IMR-90 (cell line): ENCODE data around the gene SATB2. TPM values are rescaled to one million over a fixed set of nuclear protein-coding genes. Genes with fewer than 3 reads are reported as not detected.

Experiments
- ATAC-seq: fragments of 200-7000 bp; cut with Tn5 transposase; 2 replicates; pipeline ENCODE4 v1.9.1; 2020; ENCODE audit warnings: low read depth, mild to moderate bottlenecking, moderate library complexity
- BruUV-seq: library from RNA; stranded (reverse); fragments of 400-500 nt; replicated peaks from 2 replicates; lab custom pipeline; 2021; lab: Mats Ljungman, UMichigan
- CTCF ChIA-PET: fragments of 300-600 bp; formaldehyde crosslinking; extraction: SDS; loops from one replicate; lab custom pipeline; 2021; ENCODE audit warnings: antibody characterized with exemption; lab: Yijun Ruan, JAX
- POLR2A ChIA-PET: fragments of 300-600 bp; sonication (Branson Sonifier 250); formaldehyde crosslinking; loops from one replicate; lab custom pipeline; 2022; ENCODE audit warnings: antibody characterized with exemption; ENCODE audit not compliant: unreplicated experiment; lab: Charles Lee
- DNase-seq: peaks from one replicate; pipeline ENCODE4 v3.0.0; 2013
- H2AFZ ChIP-seq: replicated peaks from 2 replicates; pipeline ENCODE3; 2013; ENCODE audit warnings: low read length, mild to moderate bottlenecking; ENCODE audit not compliant: poor library complexity
- H2AK5ac ChIP-seq: 2 replicates; pipeline ENCODE4 v1.6.1; 2013; ENCODE audit warnings: low read depth, low read length, inconsistent platforms
- H2AK9ac ChIP-seq: replicated peaks from 2 replicates; pipeline ENCODE3; 2013; ENCODE audit warnings: mild to moderate bottlenecking, low read depth, low read length, moderate library complexity; ENCODE audit not compliant: poor library complexity
- H2BK120ac ChIP-seq: 2 replicates; pipeline ENCODE4 v1.6.1; 2013; ENCODE audit warnings: low read depth, low read length, inconsistent platforms
- H2BK15ac ChIP-seq: 3 replicates; pipeline ENCODE4 v1.6.1; 2013; ENCODE audit warnings: low read depth, low read length, inconsistent platforms
- H2BK20ac ChIP-seq: 2 replicates; pipeline ENCODE4 v1.6.1; 2013; ENCODE audit warnings: low read depth, mild to moderate bottlenecking, inconsistent platforms, low read length, moderate library complexity
- H2BK5ac ChIP-seq: 2 replicates; pipeline ENCODE4 v1.6.1; 2013; ENCODE audit warnings: mild to moderate bottlenecking, low read depth, low read length, inconsistent platforms; ENCODE audit not compliant: poor library complexity, severe bottlenecking
- H3K14ac ChIP-seq: replicated peaks from 2 replicates; pipeline ENCODE4 v1.6.1; 2013; ENCODE audit warnings: low read depth, low read length, inconsistent platforms
- H3K18ac ChIP-seq: 2 replicates; pipeline ENCODE4 v1.6.1; 2013; ENCODE audit warnings: low read depth, low read length, control low read depth
- H3K23ac ChIP-seq: 2 replicates; pipeline ENCODE4 v1.6.1; 2013; ENCODE audit warnings: low read depth, low read length, inconsistent platforms
- H3K27ac ChIP-seq: 2 replicates; pipeline ENCODE4 v1.5.1; 2013; ENCODE audit warnings: mild to moderate bottlenecking, control low read depth, low read length; ENCODE audit not compliant: insufficient read depth
- H3K27me3 ChIP-seq: 2 replicates; pipeline ENCODE4 v1.6.1; 2013; ENCODE audit warnings: low read length; ENCODE audit not compliant: control insufficient read depth, insufficient read depth
- H3K36me3 ChIP-seq: 2 replicates; pipeline ENCODE4 v1.6.1; 2013; ENCODE audit warnings: low read length, mixed read lengths; ENCODE audit not compliant: control insufficient read depth, insufficient read depth
- H3K4ac ChIP-seq: 2 replicates; pipeline ENCODE4 v1.6.1; 2013; ENCODE audit warnings: low read depth, low read length, inconsistent platforms
- H3K4me1 ChIP-seq: 2 replicates; pipeline ENCODE4 v1.6.1; 2013; ENCODE audit warnings: low read length, mixed read lengths; ENCODE audit not compliant: control insufficient read depth, insufficient read depth
- H3K4me2 ChIP-seq: 2 replicates; pipeline ENCODE4 v1.6.1; 2013; ENCODE audit warnings: low read depth, mild to moderate bottlenecking, control low read depth, low read length, moderate library complexity
- H3K4me3 ChIP-seq: 2 replicates; pipeline ENCODE4 v1.5.1; 2013; ENCODE audit warnings: low read depth, mild to moderate bottlenecking, control low read depth, low read length, moderate library complexity; ENCODE audit not compliant: insufficient read depth
- H3K56ac ChIP-seq: 2 replicates; pipeline ENCODE4 v1.6.1; 2013; ENCODE audit warnings: low read length, inconsistent platforms; ENCODE audit not compliant: insufficient read depth; ENCODE audit errors: extremely low read depth
- H3K79me1 ChIP-seq, 2 experiments: 2 replicates each; pipeline ENCODE4 v1.6.1; 2013; ENCODE audit warnings: low read length in 2 of 2, inconsistent platforms in 1 of 2, low read depth in 1 of 2
- H3K9ac ChIP-seq: 2 replicates; pipeline ENCODE4 v1.6.1; 2013; ENCODE audit warnings: low read depth, low read length, control low read depth
- H3K9me1 ChIP-seq: 2 replicates; pipeline ENCODE4 v1.6.1; 2013; ENCODE audit warnings: low read length, inconsistent platforms; ENCODE audit not compliant: insufficient read depth
- H3K9me3 ChIP-seq: 2 replicates; pipeline ENCODE4 v1.6.1; 2013; ENCODE audit warnings: low read length; ENCODE audit not compliant: control insufficient read depth, insufficient read depth
- H4K20me1 ChIP-seq: 2 replicates; pipeline ENCODE4 v1.6.1; 2013; ENCODE audit warnings: low read length, inconsistent platforms; ENCODE audit not compliant: insufficient read depth
- H4K5ac ChIP-seq: 2 replicates; pipeline ENCODE4 v1.6.1; 2013; ENCODE audit warnings: mild to moderate bottlenecking, low read depth, low read length, control low read depth
- H4K8ac ChIP-seq, 2 experiments: 2 replicates each; pipeline ENCODE4 v1.6.1; 2013; ENCODE audit warnings: low read depth in 2 of 2, low read length in 2 of 2, control low read depth in 1 of 2, inconsistent platforms in 1 of 2
- H4K91ac ChIP-seq: 2 replicates; pipeline ENCODE4 v1.6.1; 2013; ENCODE audit warnings: low read depth, low read length, inconsistent platforms; ENCODE audit not compliant: insufficient read depth
- BHLHE40 ChIP-seq: fragments of 150-350 bp; IDR thresholded peaks from 2 replicates; pipeline ENCODE4 v1.6.1; 2016; ENCODE audit warnings: mild to moderate bottlenecking, low read depth, low read length
- CHD1 ChIP-seq: IDR thresholded peaks from 2 replicates; pipeline ENCODE4 v1.6.1; 2012; ENCODE audit warnings: low read depth, low read length, improper control_type of control experiment
- CTCF ChIP-seq: conservative IDR thresholded peaks from 2 replicates; pipeline ENCODE4 v1.5.1; 2012; ENCODE audit warnings: mild to moderate bottlenecking, low read depth, low read length, improper control_type of control experiment
- ELK1 ChIP-seq: fragments of 150-350 bp; IDR thresholded peaks from 2 replicates; pipeline ENCODE4 v1.6.1; 2016; ENCODE audit warnings: low read depth, mild to moderate bottlenecking, low read length, moderate library complexity, borderline replicate concordance
- MAFK ChIP-seq: IDR thresholded peaks from 2 replicates; pipeline ENCODE4 v1.6.1; 2012; ENCODE audit warnings: low read depth, low read length, improper control_type of control experiment
- MAZ ChIP-seq: IDR thresholded peaks from 2 replicates; pipeline ENCODE4 v1.6.1; 2012; ENCODE audit warnings: low read depth, mild to moderate bottlenecking, low read length, improper control_type of control experiment, moderate library complexity, borderline replicate concordance
- MXI1 ChIP-seq: IDR thresholded peaks from 2 replicates; pipeline ENCODE4 v1.6.1; 2012; ENCODE audit warnings: low read depth, mild to moderate bottlenecking, low read length, moderate library complexity, borderline replicate concordance
- NFE2L2 ChIP-seq: fragments of 150-350 bp; IDR thresholded peaks from 2 replicates; pipeline ENCODE4 v1.6.1; 2016; ENCODE audit warnings: low read depth, mild to moderate bottlenecking, low read length
- POLR2A ChIP-seq: IDR thresholded peaks from 2 replicates; pipeline ENCODE4 v1.6.1; 2012; ENCODE audit warnings: mild to moderate bottlenecking, low read depth, low read length
- RAD21 ChIP-seq: IDR thresholded peaks from 2 replicates; pipeline ENCODE4 v1.6.1; 2012; ENCODE audit warnings: low read length, improper control_type of control experiment
- RCOR1 ChIP-seq: IDR thresholded peaks from 2 replicates; pipeline ENCODE4 v1.6.1; 2012; ENCODE audit warnings: mild to moderate bottlenecking, low read length, improper control_type of control experiment; ENCODE audit not compliant: insufficient replicate concordance
- RFX5 ChIP-seq: IDR thresholded peaks from 2 replicates; pipeline ENCODE4 v1.8.0; 2012; ENCODE audit warnings: low read depth, mild to moderate bottlenecking, low read length, moderate library complexity
- SMC3 ChIP-seq: fragments of 150-350 bp; IDR thresholded peaks from 2 replicates; pipeline ENCODE4 v1.6.1; 2016; ENCODE audit warnings: low read depth, mild to moderate bottlenecking, antibody characterized with exemption, low read length, moderate library complexity
- USF2 ChIP-seq: fragments of 150-350 bp; IDR thresholded peaks from 2 replicates; pipeline ENCODE4 v1.6.1; 2017; ENCODE audit warnings: mild to moderate bottlenecking, antibody characterized with exemption, low read length, low read depth
- WGBS, 2 experiments: methylation state at CpG; one replicate each; pipeline versions ENCODE4 v1.1.5 to v1.1.7; 2013; ENCODE audit warnings: missing lambda C conversion rate in 2 of 2; ENCODE audit not compliant: insufficient read length in 1 of 2; ENCODE audit errors: extremely low coverage in 2 of 2; 5-methylcytosine and 5-hydroxymethylcytosine counted together
- dilution Hi-C: fragments of 300-500 bp; cut with HindIII; formaldehyde crosslinking; loops from one replicate; pipeline ENCODE4 v1.14.3; 2018; ENCODE audit warnings: low sequenced_read_pairs; ENCODE audit not compliant: unreplicated experiment
- in situ Hi-C: fragments of 300-500 bp; cut with MboI; formaldehyde crosslinking; loops from 3 replicates; pipeline ENCODE4 v1.14.3; 2019; ENCODE audit warnings: low sequenced_read_pairs, inconsistent platforms, mixed read lengths
- intact Hi-C: fragments of 100-400 bp; cut with micrococcal nuclease; formaldehyde crosslinking; loops from 2 replicates; pipeline ENCODE4 v1.10.0; 2022
- polyA plus RNA-seq, 3 experiments: library from polyadenylated mRNA; depleted of rRNA; stranded (reverse); fragments of >200 nt; gene quantifications; 2 replicates each; pipeline ENCODE4 v1.2.3, GENCODE V29; 2012; ENCODE audit warnings: low replicate concordance in 1 of 3
- total RNA-seq: library from RNA; depleted of rRNA; stranded (reverse); fragments of >200 nt; gene quantifications from 2 replicates; pipeline ENCODE4 v1.2.3, GENCODE V29; 2012

The SATB2 gene
- total and polyA plus RNA-seq, 2 of the 4 experiments (the other 2 are of a cell fraction), result 6.2 to 8.4 TPM

- Histone ChIP-seq H3K4ac (no peak overlapping the region), H2BK5ac (no peak overlapping the region), H2AK9ac (no peak overlapping the region), H3K4me1 (no peaks in the 10 kb centered on the region), H2BK15ac (no peak overlapping the region), H3K9me3 (no peaks in the 10 kb centered on the region), H3K9me1 (0 out of 2 replicates have a peak, but pooled peaks cover 2% of the 10 kb centered on the region), H2BK20ac (no peak overlapping the region), H4K5ac (no peak overlapping the region), H3K4me3 (no peak overlapping the region), H2AFZ (no peak overlapping the region), H3K27me3 (no peaks in the 10 kb centered on the region), H3K23ac (no peak overlapping the region), H3K18ac (no peak overlapping the region), H3K4me2 (no peak overlapping the region), H3K79me1 (peaks cover 0 to 3% of the 10 kb centered on the region in 2 experiments; a peak in 1 of 4 replicates), H3K36me3 (peaks cover 7% of the 10 kb centered on the region), H2AK5ac (no peak overlapping the region), H4K20me1 (no peaks in the 10 kb centered on the region), H3K56ac (no peak overlapping the region), H3K27ac (no peak overlapping the region), H4K91ac (no peak overlapping the region), H3K9ac (no peak overlapping the region), H3K14ac (no peak overlapping the region), H2BK120ac (no peak overlapping the region), H4K8ac (no peak overlapping the region)
- TF ChIP-seq MXI1 (no peak), SMC3 (no peak), USF2 (no peak), MAZ (no peak), POLR2A (no peak), RFX5 (no peak), NFE2L2 (no peak), MAFK (no peak), RAD21 (no peak), BHLHE40 (no peak), ELK1 (no peak), RCOR1 (no peak), CTCF (no peak), CHD1 (no peak)
- ChIA-PET POLR2A (no interaction called here), CTCF (interaction anchor here (0.6 kb wide), 1 partner anchor 70 kb away, joined by 4 read pairs; no protein-coding TSS in a partner anchor)
- no TSS peak for BruUV-seq
- no peak for ATAC-seq
- WGBS, 2 experiments, result no CpG with 5 or more reads among the region's 5 CpGs
- intact Hi-C loops, result no loop called here
- DNase-seq, result no peak
- dilution Hi-C loops, result no loop called here
- in situ Hi-C loops, result no loop called here
Observed at GRCh38 chr2:199419428-199419827, 38.3 kb downstream of the SATB2 start.
